GM12865 (cell line): ENCODE measurements around the gene HES1.
"Not testable (repeated sequence)": the region's sequence is repeated elsewhere in the genome, so short reads cannot be mapped to it uniquely, and the experiment has no call there.

Source experiments
- DNase-seq: peaks from one replicate; pipeline ENCODE4 v3.0.0; 2010; ENCODE audit warnings: low read depth
- H3K4me3 ChIP-seq: 2 replicates; pipeline ENCODE4 v1.5.1; 2011; ENCODE audit warnings: mild to moderate bottlenecking, low read depth, low read length, control low read depth
- TF ChIP-seq, protein P1 (sequence below): IDR thresholded peaks from 2 replicates; pipeline ENCODE4 v1.5.1; 2011; ENCODE audit warnings: low read length, control low read depth, low read depth, inconsistent platforms; ENCODE audit not compliant: insufficient read depth; ENCODE audit errors: missing control alignments

The HES1 gene, protein sequence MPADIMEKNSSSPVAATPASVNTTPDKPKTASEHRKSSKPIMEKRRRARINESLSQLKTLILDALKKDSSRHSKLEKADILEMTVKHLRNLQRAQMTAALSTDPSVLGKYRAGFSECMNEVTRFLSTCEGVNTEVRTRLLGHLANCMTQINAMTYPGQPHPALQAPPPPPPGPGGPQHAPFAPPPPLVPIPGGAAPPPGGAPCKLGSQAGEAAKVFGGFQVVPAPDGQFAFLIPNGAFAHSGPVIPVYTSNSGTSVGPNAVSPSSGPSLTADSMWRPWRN

DNA sequence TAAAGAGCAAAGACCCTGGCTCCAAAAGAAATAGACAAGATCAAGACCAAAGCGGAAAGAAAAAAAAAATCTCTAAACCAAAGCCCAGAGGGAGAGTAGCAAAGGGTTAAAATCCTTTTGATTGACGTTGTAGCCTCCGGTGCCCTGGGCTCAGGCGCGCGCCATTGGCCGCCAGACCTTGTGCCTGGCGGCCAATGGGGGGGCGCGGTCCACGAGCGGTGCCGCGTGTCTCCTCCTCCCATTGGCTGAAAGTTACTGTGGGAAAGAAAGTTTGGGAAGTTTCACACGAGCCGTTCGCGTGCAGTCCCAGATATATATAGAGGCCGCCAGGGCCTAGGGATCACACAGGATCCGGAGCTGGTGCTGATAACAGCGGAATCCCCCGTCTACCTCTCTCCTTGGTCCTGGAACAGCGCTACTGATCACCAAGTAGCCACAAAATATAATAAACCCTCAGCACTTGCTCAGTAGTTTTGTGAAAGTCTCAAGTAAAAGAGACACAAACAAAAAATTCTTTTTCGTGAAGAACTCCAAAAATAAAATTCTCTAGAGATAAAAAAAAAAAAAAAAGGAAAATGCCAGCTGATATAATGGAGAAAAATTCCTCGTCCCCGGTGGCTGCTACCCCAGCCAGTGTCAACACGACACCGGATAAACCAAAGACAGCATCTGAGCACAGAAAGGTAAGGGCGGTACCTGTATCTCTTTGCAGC lies at the start of gene HES1:
Gene HES1 (plus strand): TSS at position 343 of the 713 bp plus-strand sequence. CDS start 233 bp downstream, at position 576.
- TF ChIP-seq, protein P1, sequence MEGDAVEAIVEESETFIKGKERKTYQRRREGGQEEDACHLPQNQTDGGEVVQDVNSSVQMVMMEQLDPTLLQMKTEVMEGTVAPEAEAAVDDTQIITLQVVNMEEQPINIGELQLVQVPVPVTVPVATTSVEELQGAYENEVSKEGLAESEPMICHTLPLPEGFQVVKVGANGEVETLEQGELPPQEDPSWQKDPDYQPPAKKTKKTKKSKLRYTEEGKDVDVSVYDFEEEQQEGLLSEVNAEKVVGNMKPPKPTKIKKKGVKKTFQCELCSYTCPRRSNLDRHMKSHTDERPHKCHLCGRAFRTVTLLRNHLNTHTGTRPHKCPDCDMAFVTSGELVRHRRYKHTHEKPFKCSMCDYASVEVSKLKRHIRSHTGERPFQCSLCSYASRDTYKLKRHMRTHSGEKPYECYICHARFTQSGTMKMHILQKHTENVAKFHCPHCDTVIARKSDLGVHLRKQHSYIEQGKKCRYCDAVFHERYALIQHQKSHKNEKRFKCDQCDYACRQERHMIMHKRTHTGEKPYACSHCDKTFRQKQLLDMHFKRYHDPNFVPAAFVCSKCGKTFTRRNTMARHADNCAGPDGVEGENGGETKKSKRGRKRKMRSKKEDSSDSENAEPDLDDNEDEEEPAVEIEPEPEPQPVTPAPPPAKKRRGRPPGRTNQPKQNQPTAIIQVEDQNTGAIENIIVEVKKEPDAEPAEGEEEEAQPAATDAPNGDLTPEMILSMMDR, result no peak
- peak; percentile 82 for DNase-seq

DNA sequence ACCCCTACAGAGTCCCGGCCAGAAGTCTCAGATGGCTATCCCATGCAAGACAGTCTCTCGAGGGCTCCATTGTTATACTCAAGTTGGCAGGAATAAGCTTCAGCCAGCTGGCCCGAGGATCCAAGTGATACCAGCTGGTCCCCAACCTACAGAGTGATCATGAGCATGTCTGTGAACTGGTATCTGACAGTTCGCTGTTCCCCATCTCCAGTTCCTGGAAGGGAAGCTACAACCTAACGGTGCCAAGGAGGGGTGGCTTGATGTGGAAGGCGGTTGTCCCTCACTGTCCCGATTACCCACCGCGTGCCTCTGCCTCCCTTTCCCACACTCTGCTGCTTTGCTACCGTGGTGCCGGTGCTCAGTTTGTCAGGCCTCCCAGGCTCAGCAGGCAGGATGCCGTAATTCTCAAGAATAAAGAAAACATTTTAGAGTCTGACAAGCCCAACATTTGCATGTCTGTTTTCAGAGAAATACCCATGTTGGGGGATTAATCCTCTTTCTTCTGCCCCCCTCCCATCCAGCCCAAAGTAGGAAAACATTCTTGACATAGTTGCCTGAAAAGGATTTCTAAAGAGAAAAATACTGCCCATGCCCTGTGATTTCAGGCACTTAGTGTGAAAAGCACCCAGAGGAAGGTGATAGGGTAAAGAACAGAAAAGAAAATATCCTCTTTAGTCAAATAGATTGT lies 49.4 kb upstream of the HES1 start:
- DNase-seq, result no peak
- H3K4me3 ChIP-seq, result no peak overlapping the region
- TF ChIP-seq, protein P1, result no peak

More for the DNA sequence above, at the start of gene HES1:
- H3K4me3 ChIP-seq, result peak within 1 kb of the TSS; percentile 55

DNA sequence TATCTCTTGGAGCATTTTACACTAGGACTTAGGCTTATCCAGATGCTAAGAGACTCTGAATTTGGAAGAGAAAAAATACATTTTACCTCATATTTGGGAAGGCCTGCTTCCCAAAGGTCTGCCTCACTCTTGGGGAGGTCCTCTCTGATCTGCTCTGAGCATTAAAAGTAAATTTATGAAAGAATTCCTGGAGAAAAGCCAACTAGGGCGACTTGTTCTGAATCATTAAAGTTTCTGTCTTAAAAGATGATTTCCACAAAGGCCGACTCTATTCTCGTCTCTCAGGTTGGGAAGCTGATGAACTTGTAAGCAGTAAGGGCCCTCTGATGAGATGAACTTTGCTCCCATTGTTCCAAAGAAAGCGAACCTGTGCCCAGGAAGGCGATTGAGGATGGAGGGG lies 48.7 kb upstream of the HES1 start:
- TF ChIP-seq, protein P1, result no peak
- no peak overlapping the region for H3K4me3 ChIP-seq
- no peak for DNase-seq

DNA sequence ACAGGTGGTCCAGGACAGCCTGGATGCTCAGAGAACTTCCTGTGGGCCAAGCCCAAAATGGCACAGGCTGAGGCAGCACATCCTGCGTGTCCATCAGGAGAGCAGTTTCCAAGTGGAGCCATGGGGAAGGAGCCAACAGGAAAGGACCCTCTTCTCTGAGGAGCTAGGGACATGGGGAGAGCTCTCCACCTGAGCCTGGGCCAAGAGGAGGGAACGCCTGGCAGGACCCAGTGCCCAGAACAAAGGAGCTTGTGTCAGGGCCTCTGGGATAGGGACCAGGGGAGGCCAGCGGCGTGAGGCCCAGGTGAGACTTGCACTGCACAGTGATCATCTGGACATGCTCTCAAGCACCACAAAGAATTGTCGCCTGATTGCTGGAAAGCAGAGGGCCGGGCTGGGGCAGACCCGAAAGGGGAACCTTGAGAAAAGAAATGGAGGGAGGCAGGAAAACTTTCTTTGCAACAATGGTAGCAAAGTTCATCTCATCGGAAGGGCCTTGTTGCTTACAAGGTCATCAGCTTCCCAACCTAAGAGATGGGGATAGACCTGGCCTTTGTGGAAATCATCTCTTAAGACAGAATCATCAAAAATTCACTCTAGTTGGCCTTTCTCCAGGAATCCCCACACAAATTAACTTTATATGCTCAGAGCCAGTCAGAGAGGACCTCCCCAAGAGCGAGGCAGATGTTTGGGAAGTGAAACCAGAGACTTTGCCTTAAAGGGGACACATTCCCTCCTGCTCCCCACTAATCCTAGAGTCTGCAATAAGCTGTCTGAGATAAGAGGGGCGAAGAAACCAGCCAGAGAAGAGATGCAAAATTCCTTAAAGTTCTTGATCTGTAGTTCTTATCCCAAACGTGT lies 47.7 kb upstream of the HES1 start:
- no peak for DNase-seq
- no peak overlapping the region for H3K4me3 ChIP-seq
- TF ChIP-seq, protein P1, result no peak

DNA sequence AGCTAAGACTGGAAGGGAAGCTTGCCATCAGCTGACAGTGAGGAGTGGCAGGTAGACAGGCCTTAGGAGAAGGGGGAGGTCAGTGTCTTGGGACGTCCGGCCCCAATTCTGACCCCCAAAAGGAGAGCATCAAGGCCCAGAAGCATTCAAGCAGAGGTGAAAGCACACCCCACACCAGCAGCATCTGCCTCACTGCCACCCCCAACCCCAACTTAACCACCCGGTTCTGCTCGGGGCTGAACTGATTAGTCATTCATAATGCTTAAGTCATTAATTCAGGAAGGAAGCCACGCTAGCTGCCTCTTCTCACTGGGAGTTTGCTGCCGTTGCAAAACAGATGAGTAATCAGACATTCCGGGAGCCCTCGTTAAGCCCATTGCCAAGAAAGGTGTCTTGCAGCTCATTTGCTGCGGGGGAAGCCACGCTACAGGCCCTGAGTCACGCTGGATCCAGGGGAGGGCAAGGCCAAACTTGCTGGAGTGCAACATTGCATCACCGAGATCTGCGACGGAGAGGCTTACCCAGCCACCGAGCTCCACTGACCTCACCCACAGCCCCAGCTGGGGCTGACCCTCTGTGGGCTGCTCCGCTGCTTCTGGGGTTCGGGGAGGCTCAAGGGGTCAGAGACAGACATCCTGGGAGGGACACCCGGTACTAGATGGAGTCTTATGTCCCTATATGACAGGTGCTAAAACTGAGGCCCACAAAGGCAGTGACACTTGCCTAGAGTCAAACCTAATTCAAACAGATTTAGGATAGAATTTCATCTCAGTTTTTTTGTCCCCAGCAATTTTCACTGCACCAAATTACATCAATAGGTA lies 46.4 kb upstream of the HES1 start:
- DNase-seq, result no peak
- TF ChIP-seq, protein P1, result no peak
- no peak overlapping the region for H3K4me3 ChIP-seq

DNA sequence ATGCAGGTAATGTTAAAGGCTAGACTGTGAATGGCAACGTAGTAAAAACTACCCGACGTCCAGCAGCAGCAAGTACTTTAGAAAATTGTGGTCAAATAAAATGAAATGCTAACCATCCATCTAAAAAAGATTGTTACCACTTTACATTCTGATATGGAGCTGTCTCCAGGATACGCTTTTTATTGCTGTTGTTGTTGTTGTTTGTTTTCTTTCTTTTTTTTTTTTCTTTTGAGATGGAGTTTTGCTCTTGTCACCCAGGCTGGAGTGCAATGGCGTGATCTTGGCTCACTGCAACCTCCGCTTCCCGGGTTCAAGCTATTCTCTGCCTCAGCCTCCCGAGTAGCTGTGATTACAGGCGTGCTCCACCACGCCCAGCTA lies 45.8 kb upstream of the HES1 start:
- DNase-seq, H3K4me3 ChIP-seq: not testable (repeated sequence)
